Right lobe of liver (tissue), 4 donors: Measurements from ENCODE around the gene NOS3.

Experiments
- POLR2A ChIP-seq: fragments of 450-650 bp; IDR thresholded peaks from one replicate; pipeline ENCODE4 v1.6.1; 2017; ENCODE audit warnings: antibody characterized with exemption, mild to moderate bottlenecking
- TF ChIP-seq, protein P1 (sequence below), 4 donors: fragments of 200-600 bp in 3 of 4; fragments of 450-650 bp in 1 of 4; IDR thresholded peaks; one replicate each; pipeline versions ENCODE4 v1.5.1 to v1.8.0; 2016 to 2022; ENCODE audit warnings: antibody characterized with exemption in 4 of 4, mild to moderate bottlenecking in 2 of 4
- donor health status: DM: no; HTN: no; CAD: no.
- donor health status: DM: no; HTN: no; CAD: no.
- donor health status: DM: no; HTN: yes; CAD: no.

GRCh38 chr7:151018421-151019129 is 27.8 kb downstream of the NOS3 start:
- TF ChIP-seq, protein P1, sequence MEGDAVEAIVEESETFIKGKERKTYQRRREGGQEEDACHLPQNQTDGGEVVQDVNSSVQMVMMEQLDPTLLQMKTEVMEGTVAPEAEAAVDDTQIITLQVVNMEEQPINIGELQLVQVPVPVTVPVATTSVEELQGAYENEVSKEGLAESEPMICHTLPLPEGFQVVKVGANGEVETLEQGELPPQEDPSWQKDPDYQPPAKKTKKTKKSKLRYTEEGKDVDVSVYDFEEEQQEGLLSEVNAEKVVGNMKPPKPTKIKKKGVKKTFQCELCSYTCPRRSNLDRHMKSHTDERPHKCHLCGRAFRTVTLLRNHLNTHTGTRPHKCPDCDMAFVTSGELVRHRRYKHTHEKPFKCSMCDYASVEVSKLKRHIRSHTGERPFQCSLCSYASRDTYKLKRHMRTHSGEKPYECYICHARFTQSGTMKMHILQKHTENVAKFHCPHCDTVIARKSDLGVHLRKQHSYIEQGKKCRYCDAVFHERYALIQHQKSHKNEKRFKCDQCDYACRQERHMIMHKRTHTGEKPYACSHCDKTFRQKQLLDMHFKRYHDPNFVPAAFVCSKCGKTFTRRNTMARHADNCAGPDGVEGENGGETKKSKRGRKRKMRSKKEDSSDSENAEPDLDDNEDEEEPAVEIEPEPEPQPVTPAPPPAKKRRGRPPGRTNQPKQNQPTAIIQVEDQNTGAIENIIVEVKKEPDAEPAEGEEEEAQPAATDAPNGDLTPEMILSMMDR (IDR thresholded peaks at IDR 0.05) = no peak
- TF ChIP-seq POLR2A = no peak
